CD4-positive, alpha-beta T cell (primary cell): ENCODE data around the gene DNAAF5. TPM values are rescaled to one million over a fixed set of nuclear protein-coding genes. Genes with fewer than 3 reads are reported as not detected.

Experiments
- ATAC-seq: fragments of 200-7000 bp; cut with Tn5 transposase; one replicate; pipeline ENCODE4 v1.10.0; 2022; ENCODE audit warnings: mild to moderate bottlenecking; ENCODE audit not compliant: poor library complexity
- CTCF ChIA-PET: fragments of 350-600 bp; sonication (Branson Sonifier 250); formaldehyde crosslinking; loops from one replicate; lab custom pipeline; 2021; ENCODE audit warnings: antibody characterized with exemption, inconsistent platforms; lab: Charles Lee
- POLR2A ChIA-PET: fragments of 350-600 bp; sonication (Branson Sonifier 250); formaldehyde crosslinking; loops from one replicate; lab custom pipeline; 2021; ENCODE audit warnings: antibody characterized with exemption, inconsistent platforms; lab: Charles Lee
- DNase-seq, 14 experiments: peaks; one replicate each; pipeline ENCODE4 v3.0.0-alpha.2; 2013 to 2020; ENCODE audit warnings: mixed read lengths in 2 of 14
- H3K27ac ChIP-seq, 2 donors: one replicate each; pipeline versions ENCODE4 v1.5.1 to v1.7.0; 2013; ENCODE audit warnings: low read length in 2 of 2, low read depth in 1 of 2, mild to moderate bottlenecking in 1 of 2
- H3K27me3 ChIP-seq, 2 experiments: 1 replicate in 1 of 2; 2 replicates in 1 of 2; pipeline versions ENCODE4 v1.6.1 to v1.7.0; 2013; ENCODE audit warnings: low read length in 2 of 2, control low read depth in 1 of 2, mild to moderate bottlenecking in 1 of 2, moderate library complexity in 1 of 2; ENCODE audit not compliant: insufficient read depth in 2 of 2, control insufficient read depth in 1 of 2
- H3K36me3 ChIP-seq: one replicate; pipeline ENCODE4 v1.6.1; 2013; ENCODE audit warnings: low read length, control low read depth; ENCODE audit not compliant: insufficient read depth
- H3K4me1 ChIP-seq: one replicate; pipeline ENCODE4 v1.6.1; 2013; ENCODE audit warnings: low read length, control low read depth; ENCODE audit not compliant: insufficient read depth
- H3K4me3 ChIP-seq: one replicate; pipeline ENCODE4 v1.5.1; 2013; ENCODE audit warnings: mild to moderate bottlenecking, low read length, moderate library complexity
- H3K9me3 ChIP-seq, 2 experiments: 1 replicate in 1 of 2; 2 replicates in 1 of 2; pipeline versions ENCODE4 v1.6.1 to v1.7.0; 2013; ENCODE audit warnings: low read length in 2 of 2, mild to moderate bottlenecking in 2 of 2, control low read depth in 1 of 2, moderate library complexity in 1 of 2; ENCODE audit not compliant: control insufficient read depth in 1 of 2, insufficient read depth in 1 of 2
- H3K27ac Mint-ChIP-seq: one replicate; pipeline ENCODE4 v1.8.0; 2020; ENCODE audit warnings: mixed read lengths
- H3K27me3 Mint-ChIP-seq: one replicate; pipeline ENCODE4 v1.8.0; 2021; ENCODE audit warnings: mixed read lengths
- H3K36me3 Mint-ChIP-seq: one replicate; pipeline ENCODE4 v1.8.0; 2021; ENCODE audit warnings: low read depth, mixed read lengths
- H3K4me1 Mint-ChIP-seq: one replicate; pipeline ENCODE4 v1.8.0; 2021; ENCODE audit warnings: low read depth, mixed read lengths
- H3K4me3 Mint-ChIP-seq: one replicate; pipeline ENCODE4 v1.8.0; 2020; ENCODE audit warnings: mild to moderate bottlenecking, mixed read lengths
- H3K9me3 Mint-ChIP-seq: one replicate; pipeline ENCODE4 v1.8.0; 2020; ENCODE audit warnings: mixed read lengths
- CTCF ChIP-seq: fragments of 200-600 bp; IDR thresholded peaks from one replicate; pipeline ENCODE4 v1.8.0; 2022; ENCODE audit warnings: antibody characterized with exemption, mild to moderate bottlenecking
- intact Hi-C, 2 experiments: fragments of 100-400 bp; cut with DNase I in 1 of 2; cut with micrococcal nuclease in 1 of 2; formaldehyde crosslinking; loops; one replicate each; pipeline versions ENCODE4 v1.15.1 to v1.9.0; 2023 to 2025; cut with DNase I, micrococcal nuclease
- total RNA-seq, 174 experiments: library from RNA in 2 of 174; stranded (reverse) in 2 of 174; gene quantifications; one replicate each; pipeline ENCODE4 v1.2.3 and lab custom pipeline; 2021 to 2026

The DNAAF5 gene
- total RNA-seq, 2 experiments from 2014 or later, result 4.8 to 6.1 TPM

- Mint-ChIP-seq H3K4me1 (peaks cover 12% of the 10 kb centered on the region), H3K9me3 (no peaks in the 10 kb centered on the region), H3K4me3 (no peak overlapping the region), H3K27me3 (no peaks in the 10 kb centered on the region), H3K36me3 (peaks cover 43% of the 10 kb centered on the region), H3K27ac (no peak overlapping the region)
- DNase-seq (no peak), ATAC-seq (no peak)
- CTCF ChIA-PET, result no interaction called here
- Histone ChIP-seq H3K27ac (no peak overlapping the region), H3K9me3 (peaks cover 2 to 4% of the 10 kb centered on the region in 2 experiments), H3K36me3 (peaks cover 20% of the 10 kb centered on the region), H3K4me1 (no peaks in the 10 kb centered on the region), H3K4me3 (no peak overlapping the region), H3K27me3 (no peaks in the 10 kb centered on the region)
- POLR2A ChIA-PET, result no interaction called here
- no peak for TF ChIP-seq CTCF
- intact Hi-C loops, result no loop called here
These were observed 13.0 kb downstream of the DNAAF5 start for GRCh38 chr7:739455-739982.

- H3K27ac ChIP-seq, result no peak overlapping the region
- ATAC-seq, result no peak
- TF ChIP-seq CTCF, result no peak
- H3K36me3 ChIP-seq, result peaks cover 21% of the 10 kb centered on the region
- no peaks in the 10 kb centered on the region for H3K27me3 ChIP-seq
- DNase-seq, result no peak
- no peaks in the 10 kb centered on the region for H3K4me1 ChIP-seq
- H3K27ac Mint-ChIP-seq, result no peak overlapping the region
- H3K27me3 Mint-ChIP-seq, result no peaks in the 10 kb centered on the region
- CTCF ChIA-PET, result no interaction called here
- intact Hi-C loops, result no loop called here
- peaks cover 50% of the 10 kb centered on the region for H3K36me3 Mint-ChIP-seq
- H3K4me3 Mint-ChIP-seq, result no peak overlapping the region
- POLR2A ChIA-PET, result no interaction called here
- H3K4me1 Mint-ChIP-seq, result peaks cover 12% of the 10 kb centered on the region
- peaks cover 0 to 6% of the 10 kb centered on the region in 2 experiments for H3K9me3 ChIP-seq
- H3K9me3 Mint-ChIP-seq, result no peaks in the 10 kb centered on the region
- H3K4me3 ChIP-seq, result no peak overlapping the region
These were observed 13.8 kb downstream of the DNAAF5 start for GRCh38 chr7:739983-740942.

- H3K36me3 ChIP-seq, result peaks cover 25% of the 10 kb centered on the region
- H3K27me3 ChIP-seq, result no peaks in the 10 kb centered on the region
- peaks cover 0 to 6% of the 10 kb centered on the region in 2 experiments for H3K9me3 ChIP-seq
- no peak overlapping the region for H3K4me3 Mint-ChIP-seq
- TF ChIP-seq CTCF, result no peak
- no peak overlapping the region for H3K27ac Mint-ChIP-seq
- peaks cover 52% of the 10 kb centered on the region for H3K36me3 Mint-ChIP-seq
- no peaks in the 10 kb centered on the region for H3K27me3 Mint-ChIP-seq
- H3K27ac ChIP-seq, result no peak overlapping the region
- no peaks in the 10 kb centered on the region for H3K9me3 Mint-ChIP-seq
- H3K4me1 ChIP-seq, result no peaks in the 10 kb centered on the region
- DNase-seq (no peak), ATAC-seq (no peak)
- H3K4me3 ChIP-seq, result no peak overlapping the region
- peaks cover 12% of the 10 kb centered on the region for H3K4me1 Mint-ChIP-seq
- intact Hi-C loops, result no loop called here
- CTCF ChIA-PET, result no interaction called here
- POLR2A ChIA-PET, result no interaction called here
These were observed 14.7 kb downstream of the DNAAF5 start for GRCh38 chr7:741191-741671.
